Cardiac fibroblast (primary cell): ENCODE measurements around the gene LATS2.
"Not testable (repeated sequence)": the region's sequence is repeated elsewhere in the genome, so short reads cannot be mapped to it uniquely, and the experiment has no call there.

Experiments used
- DNase-seq, 2 donors: peaks; one replicate each; pipeline versions ENCODE4 v3.0.0 to v3.0.0-alpha.2; 2010; ENCODE audit warnings: low read depth in 2 of 2
- H3K4me3 ChIP-seq, 2 donors: replicated peaks in 1 of 2; 1 replicate in 1 of 2; 2 replicates in 1 of 2; pipeline ENCODE4 v1.5.1; 2011; ENCODE audit warnings: low read depth in 2 of 2, low read length in 2 of 2, mild to moderate bottlenecking in 2 of 2, moderate library complexity in 1 of 2
- TF ChIP-seq, protein P1 (sequence below): IDR thresholded peaks from one replicate; pipeline ENCODE4 v1.5.1; 2011; ENCODE audit warnings: low read depth, mild to moderate bottlenecking, low read length, inconsistent platforms

LATS2 gene

DNA sequence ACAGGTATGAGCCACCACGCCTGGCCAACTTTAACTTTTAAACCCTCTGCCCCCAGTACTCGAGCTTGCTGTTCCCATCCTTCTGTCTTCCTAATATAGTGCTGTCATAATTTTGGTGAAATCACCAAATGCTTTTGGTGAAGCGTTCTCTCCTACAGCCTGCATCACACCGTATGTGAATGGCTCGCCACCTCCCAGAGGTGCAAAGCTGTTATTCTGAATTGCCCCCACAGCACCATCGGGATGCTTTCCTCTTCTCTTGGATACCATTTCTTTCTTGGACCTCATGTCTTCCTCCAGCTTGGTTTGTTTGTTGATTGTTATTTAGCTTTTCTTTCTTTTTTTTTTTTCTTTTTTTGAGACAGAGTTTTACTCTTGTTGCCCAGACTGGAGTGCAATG is 105.9 kb downstream of the LATS2 start:
- TF ChIP-seq, protein P1, sequence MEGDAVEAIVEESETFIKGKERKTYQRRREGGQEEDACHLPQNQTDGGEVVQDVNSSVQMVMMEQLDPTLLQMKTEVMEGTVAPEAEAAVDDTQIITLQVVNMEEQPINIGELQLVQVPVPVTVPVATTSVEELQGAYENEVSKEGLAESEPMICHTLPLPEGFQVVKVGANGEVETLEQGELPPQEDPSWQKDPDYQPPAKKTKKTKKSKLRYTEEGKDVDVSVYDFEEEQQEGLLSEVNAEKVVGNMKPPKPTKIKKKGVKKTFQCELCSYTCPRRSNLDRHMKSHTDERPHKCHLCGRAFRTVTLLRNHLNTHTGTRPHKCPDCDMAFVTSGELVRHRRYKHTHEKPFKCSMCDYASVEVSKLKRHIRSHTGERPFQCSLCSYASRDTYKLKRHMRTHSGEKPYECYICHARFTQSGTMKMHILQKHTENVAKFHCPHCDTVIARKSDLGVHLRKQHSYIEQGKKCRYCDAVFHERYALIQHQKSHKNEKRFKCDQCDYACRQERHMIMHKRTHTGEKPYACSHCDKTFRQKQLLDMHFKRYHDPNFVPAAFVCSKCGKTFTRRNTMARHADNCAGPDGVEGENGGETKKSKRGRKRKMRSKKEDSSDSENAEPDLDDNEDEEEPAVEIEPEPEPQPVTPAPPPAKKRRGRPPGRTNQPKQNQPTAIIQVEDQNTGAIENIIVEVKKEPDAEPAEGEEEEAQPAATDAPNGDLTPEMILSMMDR, result no peak

DNA sequence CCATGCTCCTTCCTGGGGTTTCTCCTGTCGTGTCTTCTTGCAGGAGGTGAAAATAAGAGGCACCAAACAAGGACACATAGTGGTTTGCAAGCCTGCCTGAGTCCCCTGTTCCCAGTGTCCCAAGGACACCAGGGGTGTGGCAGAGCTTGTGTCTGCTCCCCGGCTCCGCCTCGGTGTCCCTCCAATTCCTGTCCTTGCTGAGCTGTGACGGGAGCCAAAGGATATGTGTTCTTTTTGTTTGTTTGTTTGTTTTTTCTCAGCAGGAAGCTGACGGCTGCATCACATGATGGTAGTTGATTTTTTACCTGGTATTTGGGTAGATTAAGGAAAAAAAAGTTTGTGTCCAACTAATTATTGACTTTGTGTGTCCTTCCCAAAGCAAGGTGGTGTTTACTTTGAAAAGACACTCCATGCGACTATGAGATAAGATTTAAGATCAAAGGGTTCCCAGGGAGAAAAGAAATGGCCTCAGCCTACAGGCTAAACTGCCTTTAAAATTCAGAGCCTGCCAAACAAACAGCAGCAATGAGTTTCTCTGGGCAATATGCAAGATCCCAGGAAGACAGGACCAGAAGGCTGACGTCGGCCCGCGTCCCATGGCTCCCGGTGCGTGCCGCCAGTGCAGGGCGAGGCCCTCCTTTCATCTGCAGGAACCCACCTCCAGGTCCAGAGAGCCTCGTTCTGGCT is 108.0 kb downstream of the LATS2 start:
- H3K4me3 ChIP-seq, result no peak overlapping the region
- no peak for DNase-seq
- TF ChIP-seq, protein P1, result no peak

More for the DNA sequence above, 105.9 kb downstream of the LATS2 start:
- no peak overlapping the region for H3K4me3 ChIP-seq
- DNase-seq, result no peak

GRCh38 chr13:20952838-20953237 is 108.5 kb downstream of the LATS2 start:
- no peak for DNase-seq
- TF ChIP-seq, protein P1, result no peak
- H3K4me3 ChIP-seq, result no peak overlapping the region

GRCh38 chr13:20948001-20948400 is 113.4 kb downstream of the LATS2 start:
- not testable (repeated sequence) for DNase-seq, H3K4me3 ChIP-seq

GRCh38 chr13:20945952-20946383 is 115.4 kb downstream of the LATS2 start:
- H3K4me3 ChIP-seq, result peak overlapping the region; percentile 7 to 23
- DNase-seq, result peak in 1 of 2 donors; percentile 18
- TF ChIP-seq, protein P1, result no peak

DNA sequence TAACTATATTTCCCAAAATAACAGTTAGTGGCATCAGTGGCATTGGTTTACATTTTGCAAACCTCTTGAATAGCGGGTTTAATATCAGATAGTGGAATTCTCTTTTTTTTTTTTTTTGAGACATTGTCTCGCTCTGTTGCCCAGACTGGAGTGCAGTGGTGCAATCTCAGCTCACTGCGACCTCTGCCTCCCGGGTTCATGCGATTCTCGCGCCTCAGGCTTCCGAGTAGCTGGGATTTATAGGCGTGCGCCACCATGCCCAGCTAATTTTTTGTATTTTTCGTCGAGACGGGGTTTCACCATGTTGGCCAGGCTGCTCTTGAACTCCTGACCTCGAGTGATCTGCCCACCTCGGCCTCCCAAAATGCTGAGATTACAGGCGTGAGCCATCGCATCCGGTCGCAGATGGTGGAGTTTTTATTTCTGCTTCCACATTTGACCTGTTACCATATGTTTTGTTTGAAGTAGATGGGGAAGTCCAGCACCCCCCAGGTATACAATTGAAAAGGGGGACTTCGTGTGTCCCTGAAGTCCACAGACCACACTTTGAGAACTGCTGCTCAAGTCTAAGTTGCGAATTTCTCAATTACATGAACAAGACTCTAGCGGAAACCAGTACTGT is 118.3 kb downstream of the LATS2 start:
- no peak for DNase-seq
- H3K4me3 ChIP-seq, result peak overlapping the region in 1 of 2 donors; percentile 18
- TF ChIP-seq, protein P1, result no peak

DNA sequence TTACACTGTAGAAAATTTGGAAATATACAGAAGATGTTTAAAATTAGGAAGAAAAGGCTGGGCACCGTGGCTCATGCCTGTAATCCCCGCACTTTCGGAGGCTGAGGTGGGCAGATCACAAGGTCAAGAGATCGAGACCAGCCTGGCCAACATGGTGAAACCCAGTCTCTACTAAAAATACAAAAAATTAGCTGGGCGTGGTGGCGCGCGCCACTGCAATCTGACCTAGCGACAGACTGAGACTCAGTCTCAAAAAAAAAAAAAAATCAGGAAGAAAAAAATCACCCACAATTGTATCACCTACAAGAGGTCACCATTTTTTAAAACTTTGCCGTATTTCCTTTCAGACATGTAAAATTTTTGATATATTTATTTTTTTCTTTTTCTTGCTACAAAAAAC is 120.9 kb downstream of the LATS2 start:
- DNase-seq, H3K4me3 ChIP-seq: not testable (repeated sequence)

- TF ChIP-seq, protein P1, result no peak
- H3K4me3 ChIP-seq, result no peak overlapping the region
- peak; percentile 42 to 49 for DNase-seq
These were observed 121.3 kb downstream of the LATS2 start for GRCh38 chr13:20940083-20940482.
